GM21528 (cell line): ENCODE data around the gene PANK4.
A peak's percentile ranks its signal among the peaks of the same experiment; 100 is the strongest.

Experiments used
- ATAC-seq: cut with Tn5 transposase; IDR thresholded peaks from one replicate; pipeline ENCODE4 v1.9.1; 2021; ENCODE audit warnings: mild to moderate bottlenecking, moderate library complexity; ENCODE audit not compliant: unreplicated experiment, low FRiP score

Gene PANK4

GRCh38 chr1:2546515-2547209, 20.3 kb upstream of the PANK4 start:
- peak; percentile 27 for ATAC-seq

GRCh38 chr1:2545754-2546514, 19.5 kb upstream of the PANK4 start:
- peak; percentile 31 for ATAC-seq

GRCh38 chr1:2544875-2545640, 18.7 kb upstream of the PANK4 start:
- ATAC-seq = no peak

- ATAC-seq = no peak
Observed at GRCh38 chr1:2544093-2544874, 17.9 kb upstream of the PANK4 start.

- no peak for ATAC-seq
Observed at GRCh38 chr1:2543543-2544092, 17.2 kb upstream of the PANK4 start.

- ATAC-seq = no peak
Observed at GRCh38 chr1:2542246-2542915, 16.0 kb upstream of the PANK4 start.

- ATAC-seq = no peak
Observed at GRCh38 chr1:2541619-2542245, 15.3 kb upstream of the PANK4 start.

GRCh38 chr1:2540816-2541492, 14.6 kb upstream of the PANK4 start:
- no peak for ATAC-seq

- ATAC-seq = no peak
Observed at GRCh38 chr1:2539312-2539907, 13.0 kb upstream of the PANK4 start.

GRCh38 chr1:2538872-2539271, 12.5 kb upstream of the PANK4 start:
- no peak for ATAC-seq

- no peak for ATAC-seq
Observed at GRCh38 chr1:2538376-2538775, 12.0 kb upstream of the PANK4 start.

- no peak for ATAC-seq
Observed at GRCh38 chr1:2537784-2538115, 11.4 kb upstream of the PANK4 start.

GRCh38 chr1:2535981-2536380, 9.6 kb upstream of the PANK4 start:
- no peak for ATAC-seq

GRCh38 chr1:2535455-2535854, 9.1 kb upstream of the PANK4 start:
- ATAC-seq = no peak

- ATAC-seq = no peak
Observed at GRCh38 chr1:2534687-2535441, 8.5 kb upstream of the PANK4 start.

- ATAC-seq = no peak
Observed at GRCh38 chr1:2534315-2534686, 7.9 kb upstream of the PANK4 start.

- ATAC-seq = no peak
Observed at GRCh38 chr1:2533365-2533764, 7.0 kb upstream of the PANK4 start.
